Glomerular visceral epithelial cell (primary cell): ENCODE data around the gene ABHD4.
"Not testable (repeated sequence)": the region's sequence is repeated elsewhere in the genome, so short reads cannot be mapped to it uniquely, and the experiment has no call there.

Experiments used
- DNase-seq: peaks from one replicate; pipeline ENCODE4 v3.0.0-alpha.2; 2016; ENCODE audit errors: extremely low spot score

Gene ABHD4

DNA sequence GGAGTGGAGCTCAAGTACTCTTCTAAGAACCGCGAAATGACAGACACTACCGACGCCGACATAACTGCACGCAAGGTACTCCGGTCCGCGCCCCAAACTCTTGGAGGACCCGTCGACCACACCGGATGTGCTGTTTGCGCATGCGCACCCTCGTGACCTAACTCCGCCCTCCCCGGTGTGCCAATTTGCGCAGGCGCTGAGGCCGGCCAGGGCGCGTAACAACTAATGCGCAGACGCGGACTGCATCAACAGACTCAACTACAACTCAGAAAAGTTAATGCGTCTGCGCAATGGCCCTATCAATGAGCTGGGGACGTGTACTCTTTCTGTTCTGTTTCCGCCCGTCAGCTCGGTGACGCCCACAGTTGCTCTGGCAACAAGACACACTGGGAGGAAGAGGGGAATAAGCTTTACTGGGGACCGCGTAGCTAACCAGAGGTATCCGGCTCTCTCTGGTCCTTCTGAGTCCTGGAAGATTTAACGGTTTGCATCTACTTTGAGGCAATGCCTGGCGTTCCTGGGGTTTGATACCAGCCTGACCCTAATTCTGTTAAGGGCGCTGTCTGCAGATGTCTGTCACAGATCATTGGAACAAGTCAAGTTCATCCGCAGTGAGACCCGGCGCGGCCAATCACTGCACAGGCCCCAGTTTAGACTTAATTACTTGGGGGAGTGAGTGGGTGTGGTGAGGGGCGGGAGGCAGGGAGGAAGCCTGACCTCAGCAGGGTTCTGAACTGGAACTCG is 8.8 kb upstream of the ABHD4 start, which contains the start of gene DAD1:
Gene DAD1, minus strand, starts transcription at position 129 of the 744 bp plus-strand sequence. Its CDS starts 67 bp downstream, at position 62.
- peak; percentile 100 for DNase-seq

DNA sequence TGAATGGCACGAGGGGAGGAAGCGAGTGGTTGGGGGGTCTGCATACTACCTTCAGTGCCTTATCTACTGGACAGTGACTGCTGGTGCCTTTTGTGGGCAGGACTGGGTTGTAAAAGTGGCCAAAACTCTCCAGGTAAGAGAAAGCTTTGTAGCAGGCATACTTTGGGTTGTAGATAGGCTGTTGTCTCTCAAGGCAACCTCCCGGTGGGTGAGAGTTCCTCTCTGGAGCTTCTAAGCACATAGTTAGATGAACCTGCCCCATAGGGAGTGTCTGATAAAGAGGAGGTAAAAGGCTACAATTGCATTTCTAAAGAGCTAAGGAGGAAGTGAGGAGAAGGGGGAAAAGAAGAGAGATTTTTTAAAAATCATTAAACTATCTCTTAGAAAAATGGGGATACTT is 4.9 kb upstream of the ABHD4 start:
- no peak for DNase-seq

DNA sequence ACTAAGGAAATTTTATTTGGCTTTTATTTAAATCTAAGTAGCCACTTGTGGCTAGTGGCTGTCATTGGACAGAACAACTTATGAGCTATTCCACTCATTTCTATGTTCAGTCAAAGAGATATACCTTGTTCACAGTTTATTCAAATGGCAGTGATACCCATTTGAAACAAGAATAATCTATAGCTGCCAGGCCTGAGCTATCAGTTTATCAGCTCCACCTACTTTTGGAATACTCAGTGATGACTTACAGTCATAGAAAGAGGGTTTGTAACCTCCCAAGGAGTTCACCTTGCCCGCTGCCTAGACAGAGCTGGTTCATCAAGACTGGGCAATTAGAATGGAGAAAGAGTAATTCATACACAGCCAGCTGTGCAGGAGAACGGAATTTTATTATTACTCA is 4.5 kb upstream of the ABHD4 start:
- no peak for DNase-seq

DNA sequence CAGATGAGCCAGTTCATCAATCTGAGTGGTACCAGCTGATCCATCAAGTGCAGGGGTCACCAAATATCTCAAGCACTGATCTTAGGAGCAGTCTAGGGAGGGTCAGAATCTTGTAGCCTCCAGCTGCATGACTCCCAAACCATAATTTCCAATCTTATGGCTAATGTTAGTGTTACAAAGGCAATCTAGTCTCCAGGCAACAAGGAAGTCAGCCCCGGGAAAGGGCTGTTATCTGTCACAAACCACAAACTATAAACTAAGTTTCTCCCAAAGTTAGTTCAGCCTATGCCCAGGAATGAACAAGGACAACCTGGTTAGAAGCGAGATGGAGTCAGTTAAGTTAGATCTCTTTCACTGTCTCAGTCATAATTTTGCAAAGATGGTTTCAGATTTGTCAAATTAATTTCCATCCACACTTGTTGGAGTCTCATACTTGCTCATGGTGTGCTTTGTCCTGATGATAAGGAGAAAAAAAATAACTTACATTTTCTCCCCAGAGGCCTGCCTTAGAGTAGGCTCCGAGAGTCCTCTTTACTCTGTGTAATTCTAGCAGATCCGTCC is 3.9 kb upstream of the ABHD4 start:
- DNase-seq: no peak

DNA sequence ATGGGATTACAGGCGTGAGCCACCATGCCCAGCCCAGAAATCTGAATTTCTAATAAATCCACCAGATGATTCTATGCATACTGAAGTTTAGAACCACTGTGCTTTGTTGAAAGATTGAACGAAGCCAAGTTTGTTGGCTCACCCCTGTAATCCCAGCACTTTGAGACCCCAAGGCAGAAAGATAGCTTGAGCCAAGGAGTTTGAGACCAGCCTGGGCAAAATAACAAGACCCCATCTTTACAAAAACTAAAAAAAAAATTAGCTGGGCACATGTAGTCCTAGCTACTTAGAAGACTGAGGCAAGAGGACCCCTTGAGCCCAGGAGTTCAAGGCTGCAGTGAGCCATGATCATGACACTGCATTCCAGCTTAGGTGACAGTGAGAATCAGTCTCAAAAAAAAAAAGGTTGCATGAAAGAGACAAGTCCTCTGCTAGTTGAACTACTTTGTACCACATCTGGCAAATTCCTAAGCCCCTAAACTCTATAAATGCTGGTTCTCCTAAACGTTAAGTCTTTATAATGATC is 1.7 kb upstream of the ABHD4 start:
- DNase-seq: no peak

DNA sequence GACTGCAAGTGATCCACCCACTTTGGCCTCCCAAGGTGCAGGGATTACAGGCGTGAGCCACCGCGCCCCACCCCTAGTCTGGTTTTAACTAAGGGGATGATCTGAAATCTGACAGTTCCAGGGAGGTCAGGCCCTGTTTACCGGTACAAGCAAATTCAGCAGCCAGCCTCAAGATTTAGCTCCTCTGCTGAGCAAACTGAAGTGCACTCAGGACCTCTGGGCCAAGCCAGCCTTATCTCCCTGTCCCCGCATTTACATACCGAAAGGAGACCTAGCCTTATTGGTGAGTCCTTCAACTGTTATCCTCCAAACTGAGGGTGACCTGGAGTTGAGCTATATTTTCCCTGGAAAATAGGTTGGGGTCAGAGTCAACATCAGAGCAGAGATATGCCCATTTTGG is 835 bp upstream of the ABHD4 start:
- no peak for DNase-seq

DNA sequence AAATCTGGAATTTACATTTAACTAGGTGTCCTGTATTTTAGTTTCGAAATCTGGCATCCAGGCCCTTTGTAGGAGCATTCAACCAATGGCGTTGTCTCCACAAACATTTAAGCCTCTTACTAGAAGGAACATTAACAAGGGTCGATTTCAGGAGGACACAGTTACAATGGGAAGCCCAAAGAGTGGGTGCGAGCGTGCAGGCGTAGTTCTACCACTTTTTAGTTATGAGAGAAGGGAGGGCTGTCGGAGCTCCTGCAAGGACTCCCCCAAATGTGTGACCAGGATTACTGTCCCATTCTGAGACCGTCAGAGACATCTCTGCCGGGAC is 365 bp upstream of the ABHD4 start:
- no peak for DNase-seq

DNA sequence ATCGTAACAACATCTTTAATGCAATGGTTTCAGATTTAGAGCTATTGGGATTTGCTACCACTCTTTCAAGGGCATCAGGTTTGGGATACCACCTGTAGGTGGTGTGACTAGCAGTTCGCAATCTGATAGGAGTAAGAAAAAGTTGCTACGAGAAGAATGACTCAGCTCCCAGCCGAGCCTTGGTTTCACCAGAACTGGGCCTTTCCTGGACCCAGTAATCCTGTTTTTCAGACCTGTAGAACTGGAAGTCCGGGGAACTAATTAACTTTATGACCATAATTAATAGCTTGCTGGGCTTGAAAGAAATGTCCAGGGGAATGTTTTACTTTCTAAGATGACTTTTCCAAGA is 770 bp downstream of the ABHD4 start:
- DNase-seq: peak; percentile 53

DNA sequence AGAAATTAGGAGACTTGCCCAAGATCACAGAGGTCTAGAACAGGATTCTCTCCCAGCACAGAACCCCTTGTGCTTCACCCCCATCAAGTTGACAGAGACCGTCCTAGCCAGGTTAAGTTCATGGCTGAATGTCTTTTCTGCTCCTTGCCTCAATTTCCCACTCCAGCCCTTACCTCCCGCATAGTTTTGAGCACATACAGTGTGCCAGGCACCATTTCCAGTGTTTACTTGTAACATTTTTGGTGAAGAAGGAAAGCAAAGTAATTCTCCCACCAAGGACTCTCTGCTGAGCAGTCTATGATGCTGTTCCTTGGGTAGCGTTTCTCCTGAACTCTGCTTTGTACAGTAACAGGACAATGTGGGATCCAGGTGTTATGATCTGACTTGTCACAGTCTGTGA is 1.2 kb downstream of the ABHD4 start:
- DNase-seq: no peak

DNA sequence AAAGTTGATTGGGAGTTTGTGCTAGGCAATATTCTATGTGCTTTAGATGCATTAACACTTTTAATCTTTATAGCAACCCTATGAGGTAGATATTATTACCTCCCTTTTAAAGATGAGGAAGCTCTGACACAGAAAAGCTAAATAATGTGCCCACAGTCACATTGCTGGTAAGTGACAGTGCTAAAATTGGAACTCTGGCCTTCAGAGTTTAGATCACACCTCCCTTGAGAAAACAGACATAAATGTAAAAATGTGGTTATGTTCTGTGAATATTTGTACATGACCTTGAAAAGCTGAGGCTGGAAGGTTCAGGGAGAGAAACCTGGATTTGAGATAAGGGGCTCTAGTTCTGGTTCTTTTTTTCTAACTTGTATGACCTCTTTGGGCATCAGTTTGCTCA is 1.9 kb downstream of the ABHD4 start:
- no peak for DNase-seq

DNA sequence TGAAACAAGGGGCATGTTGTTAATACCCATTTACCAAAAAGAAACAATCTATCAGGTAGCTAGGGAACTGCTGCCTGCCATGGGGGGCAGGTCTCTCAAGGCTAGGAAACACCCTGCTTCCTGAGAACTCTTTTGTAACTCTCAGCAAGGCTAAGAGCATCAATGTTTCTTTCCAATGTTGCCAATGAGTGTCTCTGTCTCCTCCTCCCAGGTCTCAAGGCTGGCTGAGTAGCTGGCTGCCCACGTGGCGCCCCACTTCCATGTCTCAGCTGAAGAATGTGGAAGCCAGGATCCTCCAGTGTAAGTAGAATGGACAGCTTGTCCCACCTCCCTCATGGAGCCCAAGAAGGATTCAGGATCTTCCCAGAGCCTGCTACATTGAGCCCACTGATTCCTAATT is 3.4 kb downstream of the ABHD4 start:
- DNase-seq: no peak

DNA sequence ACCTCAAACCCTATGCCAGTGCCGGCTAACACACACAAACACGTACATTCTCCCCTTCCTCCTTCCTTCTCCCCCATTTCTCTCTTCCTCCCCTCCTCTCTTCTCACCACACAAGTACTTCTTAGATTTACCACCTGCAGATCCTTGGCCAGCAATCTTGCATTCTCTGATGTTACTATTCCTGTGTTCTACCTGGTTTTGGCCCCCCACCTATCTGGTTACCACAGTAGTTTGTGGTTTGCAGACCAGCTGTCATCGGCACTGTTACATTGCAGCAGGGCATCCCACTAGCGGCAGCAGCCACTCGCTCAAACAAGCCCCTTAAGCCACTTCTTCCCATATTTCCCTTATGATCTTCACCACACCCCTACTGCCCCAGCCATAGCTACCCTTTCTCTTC is 3.9 kb downstream of the ABHD4 start:
- DNase-seq: no peak

DNA sequence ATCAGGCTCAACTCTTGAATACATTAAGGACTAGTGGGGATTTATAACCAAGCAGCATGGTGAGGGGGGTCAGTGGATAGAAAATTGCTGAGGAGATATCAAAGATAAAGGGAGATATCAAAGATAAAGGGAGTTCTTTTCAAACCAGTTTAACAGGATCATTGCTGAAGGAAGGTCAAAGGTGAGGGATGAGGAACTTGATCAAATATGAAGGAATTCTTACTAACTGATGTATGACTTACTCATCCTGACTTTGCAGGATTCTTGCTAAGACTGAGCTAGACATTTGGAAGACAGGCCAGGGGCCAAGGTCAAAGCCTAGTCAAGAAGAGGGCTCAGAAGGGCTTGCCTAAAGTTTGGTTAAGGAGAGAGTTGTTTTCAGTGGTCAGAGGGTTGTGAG is 4.8 kb downstream of the ABHD4 start:
- no peak for DNase-seq

DNA sequence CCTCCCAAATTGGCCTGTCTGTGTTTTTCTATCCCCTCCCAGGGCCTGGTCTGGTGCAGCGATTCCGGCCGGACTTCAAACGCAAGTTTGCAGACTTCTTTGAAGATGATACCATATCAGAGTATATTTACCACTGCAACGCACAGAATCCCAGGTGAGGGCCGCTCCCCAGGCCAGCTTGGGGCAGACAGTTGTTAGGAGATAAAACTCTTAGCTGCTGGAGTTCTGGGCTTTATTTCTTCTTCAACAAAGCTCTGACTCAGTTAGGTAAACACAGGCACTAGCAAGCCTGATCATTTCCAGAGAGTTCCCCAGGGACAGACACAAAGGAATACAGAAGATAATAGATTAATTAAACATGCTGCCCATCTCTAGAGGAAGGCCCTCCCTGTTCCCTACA is 8.3 kb downstream of the ABHD4 start:
- DNase-seq: no peak

DNA sequence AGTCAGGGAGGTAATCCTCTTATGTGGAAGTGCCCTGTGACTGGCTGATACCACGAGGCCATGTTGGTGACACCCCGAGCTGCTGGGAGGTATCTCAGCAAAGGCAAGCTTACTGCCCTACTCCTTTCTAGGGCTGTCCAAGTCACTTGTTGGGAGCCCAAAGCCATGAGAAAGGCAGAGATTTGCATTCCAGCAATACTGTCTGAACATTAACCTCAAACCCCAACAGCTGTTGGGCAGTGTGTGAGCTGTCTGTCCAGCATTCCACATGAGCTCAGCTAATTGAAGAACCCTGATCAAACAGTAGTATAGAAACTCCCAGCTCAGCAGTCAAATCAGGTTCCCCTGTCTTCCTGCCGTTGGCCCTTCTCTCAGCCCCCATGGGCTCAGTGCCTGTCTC is 9.2 kb downstream of the ABHD4 start:
- DNase-seq: peak; percentile 23

DNA sequence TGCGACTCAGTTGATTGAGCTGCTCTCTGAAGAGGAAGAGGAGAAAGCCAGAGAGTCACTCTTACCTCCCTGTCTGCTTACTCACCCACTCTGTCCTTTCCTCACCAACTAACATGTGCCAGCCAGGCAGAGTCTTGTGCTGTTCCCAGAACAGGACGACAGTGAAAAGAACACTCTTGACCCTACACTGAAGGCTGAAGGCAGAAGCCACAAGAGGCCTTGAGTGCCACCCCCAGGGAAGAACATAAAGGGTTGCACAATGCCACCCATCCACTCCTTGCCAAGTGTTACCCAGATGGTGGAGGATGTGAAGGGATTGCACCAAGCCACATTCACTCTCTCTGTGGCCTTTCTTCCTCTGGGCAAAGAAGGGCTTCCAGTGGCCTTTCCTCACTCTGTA is 12.8 kb downstream of the ABHD4 start:
- DNase-seq: no peak

DNA sequence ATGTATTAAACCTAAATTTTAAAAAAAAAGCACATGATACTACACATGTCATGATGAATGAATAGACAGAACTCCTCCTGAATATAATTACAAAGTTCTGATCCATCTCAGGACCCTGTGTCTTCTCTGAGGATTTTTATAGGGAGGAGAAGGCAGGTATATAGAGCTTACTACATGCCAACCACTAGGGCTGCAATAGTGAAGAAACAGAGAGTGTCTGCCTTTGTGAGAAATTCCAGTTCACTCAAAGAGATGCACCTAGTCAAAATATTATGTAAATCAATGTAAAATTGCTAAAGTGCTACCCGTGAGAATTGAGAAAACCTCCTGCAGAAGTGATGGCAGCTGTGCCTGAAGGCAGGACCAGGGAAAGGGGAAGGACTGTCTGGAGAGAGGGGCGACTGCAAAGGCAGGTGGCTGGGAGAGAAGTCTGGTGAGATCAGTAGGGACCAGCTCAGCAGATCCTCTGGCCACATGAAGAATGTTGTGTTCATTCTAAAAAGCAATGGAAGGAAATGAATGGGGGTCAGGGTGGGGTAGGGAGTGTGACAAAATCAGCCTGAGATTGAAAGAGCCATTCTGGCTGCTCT is 15.1 kb downstream of the ABHD4 start:
- no peak for DNase-seq

DNA sequence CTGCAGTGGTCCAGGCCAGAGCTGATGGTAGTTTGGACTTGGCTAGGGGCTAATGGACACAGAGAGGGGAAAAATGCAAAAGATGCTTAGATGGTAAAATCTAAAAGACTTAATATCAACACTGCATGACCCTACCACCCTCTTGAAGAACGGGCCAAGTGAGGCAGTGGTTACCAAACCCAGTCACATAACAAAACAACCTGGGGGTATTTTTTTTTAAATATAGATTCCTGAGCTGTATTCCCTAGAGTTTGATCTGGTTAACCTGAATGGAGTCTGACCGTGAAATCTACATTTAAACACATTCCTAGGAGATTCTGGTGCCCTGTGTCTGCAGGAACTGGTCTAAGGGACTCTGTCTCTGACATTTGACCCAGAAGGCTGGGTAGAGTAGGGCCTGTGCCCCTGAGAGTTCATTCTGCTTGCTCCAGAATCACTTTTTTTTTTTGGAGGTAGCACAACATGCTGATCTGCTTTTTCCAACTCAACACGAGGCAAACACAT is 15.7 kb downstream of the ABHD4 start:
- DNase-seq: no peak

DNA sequence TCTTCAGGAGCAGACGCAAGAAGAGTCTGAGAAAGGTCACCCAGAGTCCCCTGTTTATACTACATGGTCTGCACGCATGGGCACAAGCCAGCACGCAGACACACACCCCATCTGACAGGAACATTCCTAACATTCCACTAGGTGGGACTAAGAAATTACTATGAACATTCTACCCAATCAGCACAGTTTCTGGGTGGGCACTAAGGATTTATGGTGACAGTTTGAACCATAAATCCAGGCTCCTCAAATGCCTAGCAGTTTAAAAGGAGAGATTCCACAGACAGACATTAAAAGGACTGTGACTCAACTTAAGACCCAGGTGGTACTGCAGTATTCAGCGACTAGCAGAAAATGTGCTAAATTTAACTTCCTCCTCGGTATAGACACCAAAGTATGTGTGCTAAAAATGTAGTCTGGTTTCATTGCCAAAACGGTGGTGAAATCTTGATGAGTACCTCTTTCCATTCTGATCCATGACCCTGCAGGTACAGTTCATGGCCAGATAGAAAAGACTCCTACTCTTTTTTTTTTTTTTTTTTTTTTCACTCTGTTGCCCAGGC is 16.2 kb downstream of the ABHD4 start:
- DNase-seq: peak; percentile 97

DNA sequence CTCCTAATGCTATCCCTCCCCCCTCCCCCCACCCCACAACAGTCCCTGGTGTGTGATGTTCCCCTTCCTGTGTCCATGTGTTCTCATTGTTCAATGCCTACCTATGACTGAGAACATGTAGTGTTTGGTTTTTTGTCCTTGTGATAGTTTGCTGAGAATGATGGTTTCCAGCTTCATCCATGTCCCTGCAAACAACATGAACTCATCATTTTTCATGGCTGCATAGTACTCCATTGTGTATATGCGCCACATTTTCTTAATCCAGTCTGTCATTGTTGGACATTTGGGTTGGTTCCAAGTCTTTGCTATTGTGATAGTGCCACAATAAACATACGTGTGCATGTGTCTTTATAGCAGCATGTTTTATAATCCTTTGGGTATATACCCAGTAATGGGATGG is 17.7 kb downstream of the ABHD4 start:
- DNase-seq: not testable (repeated sequence)

DNA sequence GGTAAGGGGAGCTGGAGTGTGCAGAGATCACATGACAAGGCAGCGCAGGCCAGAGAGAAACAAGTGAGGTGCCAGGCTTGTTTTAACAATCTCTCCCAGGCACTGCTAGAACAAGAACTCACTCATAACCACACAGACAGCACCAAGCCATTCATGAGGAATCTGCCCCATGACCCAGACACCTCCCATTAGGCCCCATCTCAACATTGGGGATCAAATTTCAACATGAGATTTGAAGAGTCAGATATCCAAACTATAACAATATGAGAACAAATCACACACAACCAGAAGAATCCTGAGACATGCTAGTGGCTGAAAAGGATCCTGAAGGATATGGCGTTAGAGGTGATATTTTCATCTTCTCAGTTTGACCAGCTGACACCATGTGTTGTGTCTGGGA is 24.2 kb downstream of the ABHD4 start:
- DNase-seq: no peak

DNA sequence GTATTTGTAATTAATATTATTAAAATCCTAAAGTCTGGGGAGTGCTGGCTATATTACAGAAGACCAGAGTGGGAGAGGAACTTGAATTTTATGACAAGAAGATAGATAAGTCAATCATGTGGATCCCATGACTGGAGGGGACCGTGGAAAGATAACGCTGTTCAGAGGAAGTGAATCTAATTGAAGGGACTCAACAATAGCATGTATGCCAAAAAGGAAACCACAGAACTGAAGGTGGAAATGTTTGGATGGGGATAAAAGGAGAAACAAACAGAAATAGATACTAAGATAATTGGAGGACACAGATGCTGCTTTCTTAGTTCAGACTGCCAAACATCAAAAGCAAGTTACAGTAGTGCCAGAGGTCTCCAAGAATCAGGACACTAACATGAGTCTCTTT is 24.9 kb downstream of the ABHD4 start:
- no peak for DNase-seq

DNA sequence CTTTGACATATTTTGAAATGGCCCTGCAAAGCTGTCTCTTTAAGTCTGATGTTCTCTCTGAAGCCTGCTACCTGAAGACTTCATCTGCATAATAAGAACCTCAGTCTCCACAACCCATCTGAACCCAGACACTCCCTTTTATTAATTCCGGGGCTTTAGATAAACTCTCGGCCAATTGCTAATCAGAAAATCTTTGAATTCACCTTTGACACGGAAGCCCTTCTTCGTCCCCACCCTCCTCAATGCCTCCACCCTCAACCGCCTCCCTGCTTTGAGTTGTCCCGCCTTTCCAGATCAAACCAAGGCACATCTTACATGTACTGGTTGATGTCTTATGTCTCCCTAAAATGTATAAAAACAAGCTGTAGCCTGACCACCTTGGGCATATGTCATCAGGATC is 28.5 kb downstream of the ABHD4 start:
- DNase-seq: no peak
